Smooth muscle cell (in vitro differentiated cells): Measurements from ENCODE around the gene TMX1. TPM values are rescaled to one million over a fixed set of nuclear protein-coding genes. Genes with fewer than 3 reads are reported as not detected.

ENCODE experiments used
- DNase-seq: peaks from one replicate; lab custom pipeline; 2025; ENCODE audit not compliant: unreplicated experiment; lab: John Stamatoyannopoulos, UW
- H2AFZ ChIP-seq: fragments of 200-600 bp; sonication (generic); 2 replicates; pipeline ENCODE4 v1.6.0; 2016; ENCODE audit warnings: antibody characterized with exemption, low read depth, mild to moderate bottlenecking
- H3F3A ChIP-seq: fragments of 200-600 bp; sonication (generic); 2 replicates; pipeline ENCODE4 v1.6.0; 2017; ENCODE audit warnings: antibody characterized with exemption, low read depth
- H3K27ac ChIP-seq: fragments of 200-600 bp; sonication (generic); 2 replicates; pipeline ENCODE4 v1.5.1; 2016; ENCODE audit warnings: low read depth, mild to moderate bottlenecking
- H3K27me3 ChIP-seq: fragments of 200-600 bp; sonication (generic); 2 replicates; pipeline ENCODE4 v1.6.1; 2016; ENCODE audit warnings: low read depth, mild to moderate bottlenecking
- H3K36me3 ChIP-seq: fragments of 200-600 bp; sonication (generic); 2 replicates; pipeline ENCODE4 v1.5.1; 2016; ENCODE audit warnings: low read depth
- H3K4me1 ChIP-seq: fragments of 200-600 bp; sonication (generic); 2 replicates; pipeline ENCODE4 v1.5.1; 2016; ENCODE audit warnings: low read depth
- H3K4me2 ChIP-seq: fragments of 200-600 bp; sonication (generic); 2 replicates; pipeline ENCODE4 v1.6.0; 2016; ENCODE audit warnings: mild to moderate bottlenecking
- H3K4me3 ChIP-seq: fragments of 200-600 bp; sonication (generic); 2 replicates; pipeline ENCODE4 v1.5.1; 2016; ENCODE audit warnings: mild to moderate bottlenecking
- H3K79me2 ChIP-seq: fragments of 200-600 bp; sonication (generic); 2 replicates; pipeline ENCODE4 v1.6.0; 2016; ENCODE audit warnings: low read depth, mild to moderate bottlenecking
- H3K9ac ChIP-seq: fragments of 200-600 bp; sonication (generic); 2 replicates; pipeline ENCODE4 v1.6.0; 2016; ENCODE audit warnings: low read depth
- H3K9me3 ChIP-seq: fragments of 200-600 bp; sonication (generic); replicated peaks from 2 replicates; pipeline ENCODE4 v1.5.1; 2016; ENCODE audit warnings: low read depth
- H4K20me1 ChIP-seq: fragments of 200-600 bp; sonication (generic); 2 replicates; pipeline ENCODE4 v1.6.0; 2016; ENCODE audit warnings: low read depth
- CTCF ChIP-seq: fragments of 200-600 bp; sonication (generic); IDR thresholded peaks from 2 replicates; pipeline ENCODE4 v1.5.1; 2017; ENCODE audit warnings: borderline replicate concordance, mild to moderate bottlenecking, antibody characterized with exemption; ENCODE audit not compliant: insufficient read depth, poor library complexity, severe bottlenecking
- WGBS: methylation state at CpG from one replicate; pipeline ENCODE4 v1.1.7; 2016; ENCODE audit warnings: low lambda C conversion rate; 5-methylcytosine and 5-hydroxymethylcytosine counted together
- polyA plus RNA-seq: library from polyadenylated mRNA; unstranded; fragments of >200 nt; fragmentation: Nextera tagmentation; extraction: Ambion mirVana; gene quantifications from 2 replicates; pipeline ENCODE4 v1.2.1, GENCODE V29; 2016
- total RNA-seq: library from RNA; depleted of rRNA; stranded (reverse); fragments of >200 nt; gene quantifications from 2 replicates; pipeline ENCODE4 v1.2.3, GENCODE V29; 2014

TMX1 gene
- total and polyA plus RNA-seq, 2 experiments from 2014 or later: 31.3 to 58.5 TPM

GRCh38 chr14:51240804-51241380 lies 845 bp downstream of the TMX1 start:
- H3K4me3 ChIP-seq: peak overlapping the region; percentile 89
- H3F3A ChIP-seq: no peaks in the 10 kb centered on the region
- no peak for TF ChIP-seq CTCF
- no peaks in the 10 kb centered on the region for H3K36me3 ChIP-seq
- H3K27me3 ChIP-seq: no peaks in the 10 kb centered on the region
- peaks cover 48% of the 10 kb centered on the region for H3K79me2 ChIP-seq
- peak overlapping the region; percentile 94 for H3K4me2 ChIP-seq
- no peaks in the 10 kb centered on the region for H3K9me3 ChIP-seq
- H2AFZ ChIP-seq: peak overlapping the region; percentile 97
- WGBS: 8% methylated on average over 10 of the region's 10 CpGs
- DNase-seq: no peak
- peaks cover 29% of the 10 kb centered on the region for H4K20me1 ChIP-seq
- H3K4me1 ChIP-seq: peaks cover 21% of the 10 kb centered on the region
- H3K27ac ChIP-seq: no peak overlapping the region
- peak overlapping the region; percentile 90 for H3K9ac ChIP-seq

- no peak overlapping the region for H3K27ac ChIP-seq
Measured at GRCh38 chr14:51242545-51243490, 2.8 kb downstream of the TMX1 start.

GRCh38 chr14:51244591-51244990 lies 4.5 kb downstream of the TMX1 start:
- no peak for DNase-seq
- Histone ChIP-seq H3K4me3 (no peak overlapping the region), H3K4me1 (peaks cover 18% of the 10 kb centered on the region), H3K9ac (no peak overlapping the region), H3K4me2 (no peak overlapping the region), H3K27me3 (no peaks in the 10 kb centered on the region), H4K20me1 (peaks cover 29% of the 10 kb centered on the region), H3K9me3 (no peaks in the 10 kb centered on the region), H3K36me3 (peaks cover 10% of the 10 kb centered on the region), H2AFZ (no peak overlapping the region), H3F3A (no peaks in the 10 kb centered on the region), H3K79me2 (peaks cover 55% of the 10 kb centered on the region), H3K27ac (no peak overlapping the region)
- 95% methylated on average over 5 of the region's 5 CpGs for WGBS
- no peak for TF ChIP-seq CTCF

More at GRCh38 chr14:51242545-51243490, 2.8 kb downstream of the TMX1 start:
- 31% methylated on average over 7 of the region's 7 CpGs for WGBS
- H2AFZ ChIP-seq: no peak overlapping the region
- no peak for TF ChIP-seq CTCF
- H3K36me3 ChIP-seq: peaks cover 5% of the 10 kb centered on the region
- H3K79me2 ChIP-seq: peaks cover 55% of the 10 kb centered on the region
- no peaks in the 10 kb centered on the region for H3F3A ChIP-seq
- no peak for DNase-seq
- H3K4me2 ChIP-seq: peak overlapping the region; percentile 94
- H4K20me1 ChIP-seq: peaks cover 29% of the 10 kb centered on the region
- H3K9me3 ChIP-seq: no peaks in the 10 kb centered on the region
- no peak overlapping the region for H3K4me3 ChIP-seq
- H3K4me1 ChIP-seq: peaks cover 21% of the 10 kb centered on the region
- no peak overlapping the region for H3K9ac ChIP-seq
- no peaks in the 10 kb centered on the region for H3K27me3 ChIP-seq
